ENCODE measurements around the gene HECW1. TPM values are rescaled to one million over a fixed set of nuclear protein-coding genes. Genes with fewer than 3 reads are reported as not detected.

Gene HECW1
- total RNA-seq, 2 donors from 2014 or later, result 0.04 TPM; not detected in 1

GRCh38 chr7:43085992-43086391 is 26.5 kb upstream of the HECW1 start:
- no peak for TF ChIP-seq CTCF (IDR thresholded peaks at IDR 0.05)

GRCh38 chr7:43092819-43093218 is 19.6 kb upstream of the HECW1 start:
- no peaks in the 10 kb centered on the region for H3K9me3 ChIP-seq
- H3K4me1 ChIP-seq, result no peaks in the 10 kb centered on the region
- no peak overlapping the region for H3K4me3 ChIP-seq
- H3K27ac ChIP-seq, result no peak overlapping the region
- TF ChIP-seq CTCF (IDR thresholded peaks at IDR 0.05), result no peak
- no peaks in the 10 kb centered on the region for H3K36me3 ChIP-seq
- no peak for DNase-seq (ENCODE audit: low spot score)
- no peaks in the 10 kb centered on the region for H3K27me3 ChIP-seq

More at GRCh38 chr7:43085992-43086391, 26.5 kb upstream of the HECW1 start:
- Histone ChIP-seq H3K27ac (no peak overlapping the region), H3K4me1 (no peaks in the 10 kb centered on the region), H3K36me3 (no peaks in the 10 kb centered on the region), H3K9me3 (no peaks in the 10 kb centered on the region), H3K4me3 (no peak overlapping the region), H3K27me3 (no peaks in the 10 kb centered on the region)
- DNase-seq (ENCODE audit: low spot score), result no peak

- TF ChIP-seq CTCF (IDR thresholded peaks at IDR 0.05), result no peak
- no peaks in the 10 kb centered on the region for H3K36me3 ChIP-seq
- H3K27ac ChIP-seq, result no peak overlapping the region
- no peak overlapping the region for H3K4me3 ChIP-seq
- H3K4me1 ChIP-seq, result no peaks in the 10 kb centered on the region
- no peaks in the 10 kb centered on the region for H3K9me3 ChIP-seq
- no peaks in the 10 kb centered on the region for H3K27me3 ChIP-seq
- no peak for DNase-seq (ENCODE audit: low spot score)
These were observed 15.6 kb upstream of the HECW1 start for GRCh38 chr7:43096875-43097274.

GRCh38 chr7:43099750-43100149 is 12.7 kb upstream of the HECW1 start:
- no peak overlapping the region for H3K4me3 ChIP-seq
- no peaks in the 10 kb centered on the region for H3K27me3 ChIP-seq
- no peaks in the 10 kb centered on the region for H3K9me3 ChIP-seq
- no peaks in the 10 kb centered on the region for H3K4me1 ChIP-seq
- no peak for DNase-seq (ENCODE audit: low spot score)
- no peak overlapping the region for H3K27ac ChIP-seq
- H3K36me3 ChIP-seq, result no peaks in the 10 kb centered on the region
- TF ChIP-seq CTCF (IDR thresholded peaks at IDR 0.05), result no peak

GRCh38 chr7:43104874-43105520 is 7.5 kb upstream of the HECW1 start:
- H3K4me3 ChIP-seq, result no peak overlapping the region
- DNase-seq (ENCODE audit: low spot score), result no peak
- no peaks in the 10 kb centered on the region for H3K36me3 ChIP-seq
- no peak for TF ChIP-seq CTCF (IDR thresholded peaks at IDR 0.05)
- no peaks in the 10 kb centered on the region for H3K27me3 ChIP-seq
- no peak overlapping the region for H3K27ac ChIP-seq
- no peaks in the 10 kb centered on the region for H3K4me1 ChIP-seq
- no peaks in the 10 kb centered on the region for H3K9me3 ChIP-seq

GRCh38 chr7:43105521-43106120 is 6.8 kb upstream of the HECW1 start:
- TF ChIP-seq CTCF (IDR thresholded peaks at IDR 0.05), result no peak

More at GRCh38 chr7:43105521-43106120, 6.8 kb upstream of the HECW1 start:
- Histone ChIP-seq H3K27ac (no peak overlapping the region), H3K4me1 (no peaks in the 10 kb centered on the region), H3K9me3 (no peaks in the 10 kb centered on the region), H3K36me3 (no peaks in the 10 kb centered on the region), H3K4me3 (no peak overlapping the region), H3K27me3 (no peaks in the 10 kb centered on the region)
- no peak for DNase-seq (ENCODE audit: low spot score)

Measured in right atrium auricular region (tissue), 2 donors.